A673 (cell line): ENCODE measurements around the gene BLID.

Experiments used
- EZH2 ChIP-seq: fragments of 200-600 bp; sonication (generic); IDR thresholded peaks from 2 replicates; pipeline ENCODE4 v1.6.1; 2017; ENCODE audit warnings: borderline replicate concordance, low read depth, mild to moderate bottlenecking, mixed read lengths, antibody characterized with exemption, low read length; ENCODE audit not compliant: poor library complexity, severe bottlenecking
- TF ChIP-seq, protein P1 (sequence below): fragments of 300-800, 200-600 bp; sonication (generic); conservative IDR thresholded peaks from 2 replicates; pipeline ENCODE4 v1.5.1; 2017; ENCODE audit warnings: low read depth, mild to moderate bottlenecking, antibody characterized with exemption, low read length, moderate library complexity, mixed read lengths

- TF ChIP-seq, protein P1, sequence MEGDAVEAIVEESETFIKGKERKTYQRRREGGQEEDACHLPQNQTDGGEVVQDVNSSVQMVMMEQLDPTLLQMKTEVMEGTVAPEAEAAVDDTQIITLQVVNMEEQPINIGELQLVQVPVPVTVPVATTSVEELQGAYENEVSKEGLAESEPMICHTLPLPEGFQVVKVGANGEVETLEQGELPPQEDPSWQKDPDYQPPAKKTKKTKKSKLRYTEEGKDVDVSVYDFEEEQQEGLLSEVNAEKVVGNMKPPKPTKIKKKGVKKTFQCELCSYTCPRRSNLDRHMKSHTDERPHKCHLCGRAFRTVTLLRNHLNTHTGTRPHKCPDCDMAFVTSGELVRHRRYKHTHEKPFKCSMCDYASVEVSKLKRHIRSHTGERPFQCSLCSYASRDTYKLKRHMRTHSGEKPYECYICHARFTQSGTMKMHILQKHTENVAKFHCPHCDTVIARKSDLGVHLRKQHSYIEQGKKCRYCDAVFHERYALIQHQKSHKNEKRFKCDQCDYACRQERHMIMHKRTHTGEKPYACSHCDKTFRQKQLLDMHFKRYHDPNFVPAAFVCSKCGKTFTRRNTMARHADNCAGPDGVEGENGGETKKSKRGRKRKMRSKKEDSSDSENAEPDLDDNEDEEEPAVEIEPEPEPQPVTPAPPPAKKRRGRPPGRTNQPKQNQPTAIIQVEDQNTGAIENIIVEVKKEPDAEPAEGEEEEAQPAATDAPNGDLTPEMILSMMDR = no peak
- TF ChIP-seq EZH2 = no peak
Observed at GRCh38 chr11:122114976-122115375, 1.0 kb downstream of the BLID start.
